CD4-positive, alpha-beta T cell treated with Interleukin-12 subunit alpha and Interleukin-12 subunit beta, for 1 hour (primary cell): ENCODE measurements around the gene AASDH.

Source experiments
- DNase-seq: peaks from one replicate; pipeline ENCODE4 v3.0.0-alpha.2; 2020

Gene AASDH, protein sequence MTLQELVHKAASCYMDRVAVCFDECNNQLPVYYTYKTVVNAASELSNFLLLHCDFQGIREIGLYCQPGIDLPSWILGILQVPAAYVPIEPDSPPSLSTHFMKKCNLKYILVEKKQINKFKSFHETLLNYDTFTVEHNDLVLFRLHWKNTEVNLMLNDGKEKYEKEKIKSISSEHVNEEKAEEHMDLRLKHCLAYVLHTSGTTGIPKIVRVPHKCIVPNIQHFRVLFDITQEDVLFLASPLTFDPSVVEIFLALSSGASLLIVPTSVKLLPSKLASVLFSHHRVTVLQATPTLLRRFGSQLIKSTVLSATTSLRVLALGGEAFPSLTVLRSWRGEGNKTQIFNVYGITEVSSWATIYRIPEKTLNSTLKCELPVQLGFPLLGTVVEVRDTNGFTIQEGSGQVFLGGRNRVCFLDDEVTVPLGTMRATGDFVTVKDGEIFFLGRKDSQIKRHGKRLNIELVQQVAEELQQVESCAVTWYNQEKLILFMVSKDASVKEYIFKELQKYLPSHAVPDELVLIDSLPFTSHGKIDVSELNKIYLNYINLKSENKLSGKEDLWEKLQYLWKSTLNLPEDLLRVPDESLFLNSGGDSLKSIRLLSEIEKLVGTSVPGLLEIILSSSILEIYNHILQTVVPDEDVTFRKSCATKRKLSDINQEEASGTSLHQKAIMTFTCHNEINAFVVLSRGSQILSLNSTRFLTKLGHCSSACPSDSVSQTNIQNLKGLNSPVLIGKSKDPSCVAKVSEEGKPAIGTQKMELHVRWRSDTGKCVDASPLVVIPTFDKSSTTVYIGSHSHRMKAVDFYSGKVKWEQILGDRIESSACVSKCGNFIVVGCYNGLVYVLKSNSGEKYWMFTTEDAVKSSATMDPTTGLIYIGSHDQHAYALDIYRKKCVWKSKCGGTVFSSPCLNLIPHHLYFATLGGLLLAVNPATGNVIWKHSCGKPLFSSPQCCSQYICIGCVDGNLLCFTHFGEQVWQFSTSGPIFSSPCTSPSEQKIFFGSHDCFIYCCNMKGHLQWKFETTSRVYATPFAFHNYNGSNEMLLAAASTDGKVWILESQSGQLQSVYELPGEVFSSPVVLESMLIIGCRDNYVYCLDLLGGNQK

DNA sequence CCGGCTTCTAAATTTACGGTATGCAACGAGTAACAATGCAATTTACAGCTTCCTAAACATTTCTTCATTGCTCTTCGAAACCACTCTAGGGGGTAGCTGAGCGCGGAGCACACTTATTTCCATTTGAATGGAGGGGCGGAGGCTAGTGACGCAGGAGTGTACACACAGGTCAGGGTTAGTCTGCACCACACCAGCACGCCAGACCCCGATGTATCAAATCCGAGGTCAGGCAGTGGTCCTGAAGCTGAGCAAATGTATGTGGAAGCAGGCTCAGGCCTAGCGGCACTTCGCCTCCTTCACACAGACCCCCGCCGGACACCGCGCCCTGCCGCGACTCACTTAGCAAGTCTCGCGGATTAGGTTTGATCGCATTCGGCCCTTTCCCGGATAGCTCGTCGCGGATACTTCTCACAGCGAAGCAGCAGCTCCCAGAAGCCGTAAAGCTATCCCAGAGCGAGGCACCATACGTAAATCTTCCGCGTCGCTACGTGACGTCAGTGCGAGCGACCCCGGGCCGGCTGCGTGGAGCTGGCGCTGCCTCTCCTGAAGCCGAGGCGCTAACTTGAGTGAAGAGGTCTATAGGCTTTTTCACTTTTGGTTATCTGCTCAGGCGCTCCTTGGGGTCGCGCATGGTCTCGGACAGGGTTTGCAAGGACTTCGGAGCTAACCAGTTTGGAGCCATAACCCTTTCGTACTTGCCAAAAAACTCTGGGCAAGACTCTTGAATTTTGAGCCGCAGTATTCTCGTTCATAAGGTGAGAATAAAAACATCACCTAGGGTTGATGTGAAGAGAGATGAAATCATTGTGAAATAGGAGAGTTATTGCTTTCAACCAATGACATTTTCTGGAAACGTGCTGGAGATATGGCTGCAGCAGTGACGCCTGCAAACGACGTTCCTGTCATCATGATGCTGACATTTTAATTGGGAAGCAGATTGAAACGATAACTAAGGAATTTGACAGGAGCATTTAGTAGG is at the start of gene AASDH:
AASDH (minus strand) TSS at position 469 of the 979 bp plus-strand sequence. CDS start 3,192 bp downstream, outside the sequence.
- DNase-seq = peak; percentile 95

DNA sequence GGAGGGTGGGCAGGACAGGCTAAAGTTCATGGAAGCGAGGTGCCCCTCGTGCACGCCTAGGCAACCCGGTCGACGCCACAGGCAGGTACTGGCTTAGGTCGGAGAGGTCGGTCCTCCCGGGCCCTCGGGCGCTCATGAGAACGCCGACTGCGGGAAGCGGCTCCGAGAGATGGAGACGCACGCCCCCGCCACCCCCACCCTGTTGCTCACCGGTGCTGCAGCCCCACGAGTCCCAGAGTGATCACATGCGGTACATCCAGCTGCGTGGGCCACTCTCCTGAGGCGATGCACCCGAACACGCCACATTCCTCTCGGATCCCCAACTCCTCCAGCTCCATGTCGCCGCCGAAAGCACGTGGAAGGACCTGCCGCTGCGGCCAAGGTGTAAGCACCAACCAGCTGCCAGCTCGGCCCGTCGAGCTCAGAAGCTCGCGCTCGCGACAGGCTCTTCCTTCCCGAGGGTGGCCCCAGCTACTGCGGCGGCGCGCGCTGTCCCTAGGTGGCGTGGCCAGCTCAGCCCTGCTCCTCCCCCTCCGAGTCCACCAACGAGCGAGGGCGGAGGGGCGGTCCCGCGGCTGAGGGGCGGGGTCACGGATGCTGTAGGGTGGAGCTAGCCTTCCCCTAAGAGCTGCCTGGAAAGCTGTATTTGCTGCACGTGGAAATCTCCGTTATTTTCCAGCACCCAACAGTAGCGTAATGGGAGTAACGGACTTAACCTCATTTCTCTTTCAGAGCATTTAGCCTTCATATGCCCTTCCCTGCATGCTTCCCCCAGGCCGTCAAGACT is 48.0 kb upstream of the AASDH start, which contains the start of gene PPAT:
PPAT (minus strand) TSS at position 476 of the 787 bp plus-strand sequence; CDS start at position 338, 138 bp downstream.
- peak; percentile 98 for DNase-seq

DNA sequence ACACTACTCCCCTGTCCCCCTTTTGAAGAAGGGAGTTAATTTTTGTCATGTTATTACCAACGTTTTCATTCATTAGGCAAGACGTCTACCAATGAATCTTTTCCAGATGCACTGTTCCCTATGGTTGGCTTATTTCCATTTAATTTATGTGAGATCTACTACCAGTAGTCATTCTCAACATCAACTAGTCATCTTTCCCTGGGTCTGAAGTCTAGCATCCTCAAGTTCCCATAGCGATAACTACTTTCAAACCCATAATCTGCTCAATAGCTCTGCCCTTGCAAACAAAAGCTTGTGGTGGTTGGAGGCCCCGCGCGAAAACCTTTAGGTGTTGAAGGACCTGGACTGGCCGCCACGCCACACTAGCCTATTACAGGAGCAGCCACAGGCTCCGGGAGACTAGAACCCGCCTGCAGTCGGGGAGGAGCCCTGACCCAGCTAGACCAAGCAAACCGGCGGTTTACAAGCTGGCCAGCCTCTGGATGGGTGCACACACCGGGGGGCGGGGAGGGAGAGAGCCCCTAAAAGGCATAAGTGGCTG is 47.4 kb upstream of the AASDH start:
- no peak for DNase-seq

DNA sequence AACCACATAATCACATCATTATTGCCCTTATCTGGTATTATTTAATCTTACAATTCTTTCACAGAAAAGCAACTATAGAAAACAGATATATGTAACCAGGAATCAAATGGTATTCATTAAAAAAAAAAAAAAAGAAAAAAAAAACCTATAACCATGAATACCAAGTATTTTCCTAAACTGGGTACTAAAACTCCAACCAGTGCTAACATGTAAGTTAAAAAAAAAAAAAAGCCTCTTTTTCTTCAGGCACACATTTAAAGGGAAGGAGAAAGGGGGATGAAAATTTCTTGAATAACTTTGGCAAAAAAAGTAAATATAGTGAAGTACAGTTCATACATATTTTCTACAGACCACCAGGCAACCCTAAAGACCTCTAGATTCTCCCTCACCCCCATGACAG is 46.0 kb upstream of the AASDH start:
- DNase-seq = no peak

DNA sequence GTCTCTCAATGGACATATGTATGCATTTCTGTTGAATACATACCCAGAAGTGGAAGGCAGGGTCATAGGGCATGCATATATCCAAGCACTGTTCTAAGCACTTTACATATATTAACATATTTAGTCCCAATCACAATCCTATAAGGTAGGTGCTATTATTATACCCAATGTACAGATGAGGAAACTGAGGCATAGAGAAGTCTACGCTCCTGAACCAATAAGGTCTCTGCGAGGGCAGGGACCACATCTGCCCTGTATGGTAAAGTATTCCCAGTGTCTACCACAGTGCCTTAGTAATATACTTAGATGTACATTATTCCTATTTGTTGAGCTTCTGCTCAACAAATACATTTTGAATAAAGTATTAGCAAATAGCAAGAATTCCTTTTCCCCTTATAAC is 42.9 kb upstream of the AASDH start:
- DNase-seq = no peak

DNA sequence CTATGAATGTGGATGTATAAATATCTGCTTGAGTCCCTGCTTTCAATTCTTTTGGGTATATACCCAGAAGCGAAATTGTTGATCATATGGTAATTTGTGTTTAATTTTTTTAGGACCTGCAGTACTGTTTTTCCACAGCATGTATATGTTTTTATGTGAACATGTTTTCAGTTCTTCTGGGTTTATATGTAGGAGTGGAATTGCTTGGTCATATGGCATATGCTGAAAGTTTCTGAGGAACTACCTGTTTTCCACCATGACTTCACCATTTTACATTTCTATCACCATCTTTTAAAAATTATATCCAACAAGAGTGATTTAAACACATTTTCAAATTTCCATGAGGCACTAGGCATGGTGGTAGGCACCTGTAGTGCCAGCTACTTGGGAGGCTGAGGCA is 39.9 kb upstream of the AASDH start:
- no peak for DNase-seq

DNA sequence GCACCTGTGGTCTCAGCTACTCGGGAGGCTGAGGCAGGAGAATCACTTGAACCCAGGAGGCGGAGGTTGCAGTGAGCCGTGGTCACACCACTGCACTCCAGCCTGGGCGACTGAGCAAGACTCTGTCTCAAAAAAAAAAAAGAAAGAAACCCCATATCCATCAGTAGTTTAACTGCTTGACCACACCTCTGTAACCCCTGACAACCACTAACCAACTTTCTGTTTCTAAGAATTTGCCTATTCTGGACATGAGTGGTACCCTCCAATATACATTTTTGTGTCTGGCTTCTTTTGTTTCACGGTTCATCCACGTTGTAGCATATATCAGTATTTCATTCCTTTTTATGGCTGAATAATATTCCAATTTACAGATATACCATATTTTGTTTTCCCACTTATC is 39.0 kb upstream of the AASDH start:
- no peak for DNase-seq

DNA sequence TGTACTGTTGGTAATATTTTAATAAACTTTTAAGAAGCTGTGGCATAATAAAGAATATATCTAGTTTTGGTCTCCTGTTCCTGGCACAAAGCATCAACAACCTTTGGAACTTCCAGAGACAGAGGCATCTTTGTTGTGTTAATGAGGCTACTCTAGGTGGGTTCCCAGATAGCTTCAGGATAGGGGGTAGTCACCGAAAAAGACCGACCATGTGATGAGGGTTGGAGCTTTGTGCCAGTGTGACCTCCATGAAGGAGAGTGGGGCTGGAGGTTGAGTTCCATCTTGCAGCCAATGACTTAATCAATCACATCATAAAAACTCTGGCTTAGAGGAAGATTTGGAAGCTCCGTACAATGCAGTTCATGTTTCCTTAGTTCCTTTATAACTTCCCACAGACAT is 38.2 kb upstream of the AASDH start:
- DNase-seq = no peak

DNA sequence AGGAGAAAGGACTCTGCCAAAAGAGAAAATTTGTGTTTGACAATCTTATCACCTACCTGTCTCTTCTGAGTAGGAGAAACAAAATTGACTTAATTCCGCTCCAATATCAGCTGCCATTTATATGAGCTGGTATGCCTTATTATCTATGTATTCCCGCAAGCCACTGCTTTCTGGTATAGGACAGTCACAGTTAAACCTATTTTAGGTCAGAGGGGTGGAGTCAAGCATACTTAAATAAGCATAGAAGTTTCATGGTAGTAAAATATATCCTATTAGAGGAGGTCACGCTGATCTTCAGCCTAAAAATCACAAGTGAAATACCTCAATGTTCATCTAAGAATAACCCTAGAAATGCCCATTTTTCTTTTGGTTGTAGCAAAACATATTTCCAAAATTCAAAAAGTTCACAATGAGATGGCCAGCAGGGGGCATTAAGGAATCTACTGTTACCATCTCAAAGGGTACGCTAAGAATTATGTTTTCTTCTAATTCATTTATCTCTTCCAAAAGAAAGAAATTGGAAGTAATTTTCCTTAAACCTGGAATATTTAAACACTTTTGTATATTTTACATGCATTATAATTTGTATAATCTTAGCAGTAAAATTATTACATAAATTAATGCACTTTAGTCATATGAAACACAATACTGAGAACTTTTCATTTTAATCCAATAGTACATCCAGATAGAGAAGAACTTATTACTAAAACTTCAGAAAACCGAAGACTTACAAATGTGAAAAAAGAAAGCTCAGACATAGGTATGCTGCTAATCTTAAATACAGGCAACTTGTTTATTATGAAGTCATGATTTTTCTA is 37.6 kb upstream of the AASDH start:
- peak; percentile 59 for DNase-seq

DNA sequence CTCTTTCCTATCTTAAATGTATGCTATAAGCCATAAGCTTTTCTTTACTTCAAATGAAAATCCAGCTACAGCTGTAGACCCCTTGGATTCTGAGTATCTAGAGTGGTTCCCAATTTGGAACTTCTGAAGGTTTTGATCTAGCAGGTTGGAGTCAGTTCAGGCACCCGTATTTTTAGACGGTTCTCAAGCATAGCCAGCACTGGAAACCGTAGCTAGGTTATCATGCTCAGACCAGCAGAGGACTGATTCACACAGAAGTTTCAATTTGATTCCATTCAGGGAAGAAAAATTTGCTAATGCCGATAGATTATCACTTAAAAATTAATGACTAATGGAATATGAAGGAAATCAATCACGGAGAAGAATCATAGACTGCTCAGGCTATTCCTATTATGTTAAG is 36.9 kb upstream of the AASDH start:
- DNase-seq = no peak

DNA sequence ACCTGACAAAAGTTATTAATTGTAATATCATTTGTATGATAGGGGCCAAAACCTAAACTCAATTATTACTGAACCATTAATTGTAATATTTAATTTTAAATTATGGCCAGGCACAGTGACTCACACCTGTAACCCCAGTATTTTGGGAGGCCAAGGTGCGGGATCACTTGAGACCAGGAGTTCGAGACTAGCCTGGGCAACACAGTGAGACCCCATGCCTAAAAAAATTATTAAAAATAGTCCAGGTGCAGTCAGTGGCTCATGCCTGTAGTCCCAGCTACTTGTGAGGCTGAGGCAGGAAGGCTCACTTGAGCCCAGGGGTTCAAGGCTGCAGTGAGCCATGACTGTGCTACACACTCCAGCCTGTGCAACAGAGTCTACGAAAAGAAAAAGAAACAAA is 30.1 kb upstream of the AASDH start:
- no peak for DNase-seq

DNA sequence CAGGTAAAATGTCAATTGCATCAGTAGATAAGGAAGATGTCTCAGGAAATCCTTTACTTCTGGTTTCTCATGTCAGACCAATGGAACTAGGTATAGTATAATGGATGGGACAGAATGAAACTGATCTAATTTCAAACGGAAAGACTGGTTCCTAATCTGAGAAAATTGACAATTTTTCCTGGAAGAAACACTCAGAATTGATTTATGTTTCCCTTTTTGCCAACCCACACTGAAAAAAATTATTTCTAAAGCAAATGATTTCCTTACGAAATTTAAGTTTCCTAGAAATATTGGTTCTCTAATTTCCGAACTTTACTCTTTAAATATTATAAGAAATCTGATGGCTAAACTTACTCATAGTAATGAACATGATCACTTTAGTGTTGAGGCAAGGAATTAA is 29.1 kb upstream of the AASDH start:
- no peak for DNase-seq

DNA sequence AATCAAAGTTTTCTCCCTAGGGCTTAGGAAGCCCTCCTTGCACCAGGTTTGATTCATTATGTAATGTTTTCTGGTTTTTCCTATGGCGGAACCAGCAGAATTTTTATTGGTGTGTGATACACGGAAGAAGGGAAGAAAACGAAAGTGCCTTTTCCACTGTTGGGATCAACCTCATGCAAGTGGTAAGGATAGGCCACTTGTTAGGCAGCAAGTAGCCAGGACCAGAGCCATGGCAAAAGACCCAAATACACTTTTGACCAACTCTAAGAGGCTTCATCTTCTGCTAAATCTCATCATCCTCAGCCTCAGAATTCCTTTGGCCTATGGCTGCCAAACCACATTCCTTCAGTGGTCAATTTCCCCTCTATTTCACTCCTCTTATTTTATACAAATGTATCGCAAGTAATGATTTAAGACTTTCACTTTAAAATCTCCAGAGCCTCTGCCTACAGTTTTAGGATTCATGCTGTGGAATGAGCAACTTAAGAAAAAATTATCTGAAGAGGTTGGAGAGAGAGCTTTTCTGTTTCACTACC is 26.9 kb upstream of the AASDH start:
- no peak for DNase-seq

DNA sequence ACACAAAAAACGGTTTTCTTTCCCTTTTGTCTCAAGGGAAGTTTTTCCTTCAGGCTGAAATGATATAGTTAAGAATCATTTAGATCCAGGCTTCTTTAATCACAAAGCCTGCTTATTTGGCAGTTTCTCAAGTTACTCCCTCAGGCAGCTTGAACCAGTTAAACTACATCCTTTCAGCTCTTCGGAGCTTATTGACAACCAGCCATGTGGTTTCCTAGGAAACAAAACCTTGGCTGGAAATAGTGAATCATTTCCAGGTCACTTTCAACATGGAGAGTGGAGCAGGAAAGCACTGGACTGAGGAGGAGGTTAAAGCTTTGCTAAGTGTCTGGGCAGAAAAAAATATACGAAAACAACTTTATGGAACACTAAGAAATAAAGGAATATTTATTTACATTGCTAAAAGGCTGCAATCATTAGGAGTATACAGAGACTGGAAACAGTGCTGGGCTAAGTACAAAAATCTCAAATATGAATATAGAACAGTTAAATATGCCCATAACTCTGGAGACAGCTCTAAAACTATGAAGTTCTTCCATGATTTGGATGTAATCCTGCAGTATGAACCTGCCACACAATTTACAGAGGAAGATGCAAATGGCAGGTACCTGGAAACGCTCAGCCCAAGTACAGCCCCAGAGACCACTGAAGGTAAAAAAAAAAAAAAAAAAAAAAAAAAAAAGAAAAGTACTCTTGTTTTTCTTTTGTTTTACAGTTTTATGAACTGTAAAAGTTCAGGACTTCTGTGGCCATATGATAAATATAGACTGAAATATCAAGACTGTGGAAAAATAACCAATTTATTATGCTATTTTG is 23.2 kb upstream of the AASDH start:
- DNase-seq = no peak

DNA sequence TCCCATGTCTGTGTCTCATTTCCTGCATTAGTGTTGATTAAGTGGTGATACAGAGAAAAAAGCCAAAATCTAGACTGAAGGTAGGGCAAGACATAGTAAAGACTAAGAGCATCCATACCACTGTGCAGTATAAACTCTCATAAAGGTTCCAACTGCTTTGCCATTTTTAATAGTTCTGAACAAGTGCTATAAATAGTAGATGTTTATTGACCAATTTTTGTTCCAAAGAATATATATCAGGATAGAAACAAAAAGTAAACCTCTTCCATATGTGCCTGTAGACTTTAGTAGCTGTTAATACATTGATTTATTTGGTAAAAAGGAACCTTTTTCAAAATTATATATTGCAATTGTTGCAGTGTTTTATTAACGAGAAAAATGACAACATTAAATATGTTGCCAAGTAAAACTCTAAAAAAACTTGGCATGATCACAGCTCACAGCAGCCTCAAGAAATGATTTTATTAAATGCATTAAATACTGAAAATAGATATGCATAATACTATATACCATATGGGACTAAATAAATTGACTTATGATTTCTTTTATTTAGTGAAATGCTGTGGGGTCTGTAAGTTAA is 22.3 kb upstream of the AASDH start:
- DNase-seq = no peak

DNA sequence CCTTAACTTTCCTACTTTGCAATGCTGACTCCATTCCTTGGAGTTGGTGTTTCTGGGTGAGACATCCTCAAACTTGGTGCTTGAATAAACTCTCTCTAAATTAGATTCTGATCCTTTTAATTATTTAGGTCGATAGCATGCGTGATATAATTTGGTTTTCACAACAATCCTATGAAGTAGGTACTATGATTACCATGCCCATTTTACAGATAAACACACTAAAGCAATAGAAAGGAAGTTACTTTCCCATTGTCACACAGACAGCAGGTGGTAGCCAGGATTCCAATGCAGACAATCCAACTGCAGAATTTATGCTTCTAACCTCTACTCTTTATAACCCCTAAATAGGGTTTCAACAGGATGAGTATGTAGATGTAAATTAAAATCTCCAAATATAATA is 21.7 kb upstream of the AASDH start:
- DNase-seq = no peak

DNA sequence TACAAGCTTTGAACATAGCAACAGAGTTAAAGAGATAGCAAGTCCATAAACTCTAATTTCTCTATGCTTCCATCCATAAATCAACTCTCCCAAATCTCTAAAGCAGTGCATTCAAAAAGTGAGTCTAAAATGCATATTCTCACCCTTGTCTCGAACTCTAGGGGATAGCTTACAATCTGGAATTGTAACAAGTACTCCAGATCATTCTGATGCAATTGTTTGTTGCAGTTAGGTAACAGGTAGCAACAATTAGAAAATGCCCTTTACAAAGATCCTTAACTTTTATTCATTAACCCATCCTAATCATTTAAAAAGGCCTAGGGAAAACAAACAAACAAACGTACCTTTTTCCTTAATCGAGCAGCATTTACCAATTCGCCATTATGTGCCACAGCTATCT is 18.9 kb upstream of the AASDH start:
- DNase-seq = no peak

DNA sequence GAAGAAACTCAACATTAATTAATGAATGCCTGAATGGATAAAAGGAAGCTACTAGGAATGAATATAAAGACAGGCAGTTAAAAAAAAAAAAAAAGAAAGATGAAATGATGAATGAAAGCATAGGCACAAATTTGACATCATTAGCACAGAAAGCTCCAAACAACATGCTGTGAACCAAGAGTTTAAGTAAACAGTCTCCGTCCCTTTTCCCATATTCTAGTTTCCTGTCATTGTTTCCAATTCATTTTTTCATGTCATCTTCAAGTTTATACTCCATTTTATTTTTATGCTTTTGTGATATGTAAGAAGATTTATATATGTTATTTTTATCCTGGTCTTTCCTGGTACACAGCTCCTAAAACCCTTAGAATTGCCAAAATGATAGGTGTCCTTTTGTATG is 17.7 kb upstream of the AASDH start:
- no peak for DNase-seq

DNA sequence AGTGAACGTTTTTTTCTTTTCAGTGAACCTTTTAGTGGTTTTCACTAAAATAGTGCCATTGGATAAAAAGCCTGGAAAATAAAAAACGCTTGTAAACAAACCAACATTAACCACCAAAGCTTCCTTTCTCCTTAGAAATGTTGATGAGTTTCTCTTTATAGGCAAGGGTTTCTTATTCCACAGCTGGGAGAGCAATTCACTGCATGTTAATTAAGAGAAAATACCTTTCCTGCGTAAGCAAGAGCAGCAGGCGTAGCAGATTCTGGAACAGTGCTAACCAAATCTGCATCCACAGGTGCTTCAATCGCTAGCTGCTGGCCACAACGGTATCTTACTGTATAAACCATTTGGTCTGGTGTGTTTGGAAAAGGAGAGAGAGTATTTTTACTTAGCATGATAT is 13.3 kb upstream of the AASDH start:
- no peak for DNase-seq
